ENCODE results near the gene PRKAG2. TPM values are rescaled to one million over a fixed set of nuclear protein-coding genes. Genes with fewer than 3 reads are reported as not detected.

Gene PRKAG2
- total and polyA plus RNA-seq, 2 of the 8 experiments (the other 6 are each of a cell fraction or from before 2014, with no cell fraction given) = 7.5 to 18.1 TPM

GRCh38 chr7:151738925-151739324 lies 138.0 kb downstream of the PRKAG2 start:
- Histone ChIP-seq H3K9ac (replicated peaks in 1 of 4; ENCODE audit: extremely low read depth in 1 of 4, low read depth in 3 of 4, low read length in 3 of 4) (no peak overlapping the region), H4K5ac (ENCODE audit: insufficient read length, low read depth, low read length) (no peak overlapping the region), H4K20me1 (replicated peaks in 1 of 2; ENCODE audit: control insufficient read depth in 1 of 2, insufficient read depth in 2 of 2, low read length in 2 of 2) (no peaks in the 10 kb centered on the region), H2BK120ac (replicated peaks; ENCODE audit: low read depth, low read length) (no peak overlapping the region), H3K79me2 (ENCODE audit: control insufficient read depth in 1 of 2, insufficient read depth in 2 of 2, low read length in 2 of 2) (no peaks in the 10 kb centered on the region), H3K18ac (ENCODE audit: extremely low read depth, low read length) (no peak overlapping the region), H3K4me3 (ENCODE audit: extremely low read depth in 1 of 4, insufficient read depth in 2 of 4, low read depth in 3 of 4, low read length in 4 of 4) (no peak overlapping the region), H2BK5ac (ENCODE audit: low read depth, low read length) (no peak overlapping the region), H3K14ac (ENCODE audit: insufficient read length) (no peak overlapping the region), H3K27me3 (replicated peaks in 1 of 4; ENCODE audit: control insufficient read depth in 3 of 4, extremely low read depth in 1 of 4, insufficient read depth in 3 of 4, low read length in 3 of 4) (no peaks in the 10 kb centered on the region; a peak in 1 of 7 replicates), H3K36me3 (ENCODE audit: control insufficient read depth in 2 of 4, insufficient read depth in 4 of 4, low read length in 3 of 4) (no peaks in the 10 kb centered on the region), H4K91ac (replicated peaks; ENCODE audit: insufficient read length, low read length) (no peak overlapping the region), H2AFZ (ENCODE audit: low read length) (no peak overlapping the region), H2BK15ac (ENCODE audit: low read length) (no peak overlapping the region), H3K4ac (replicated peaks; ENCODE audit: insufficient read length, low read depth, low read length) (no peak overlapping the region), H3K79me1 (ENCODE audit: low read depth, low read length) (no peaks in the 10 kb centered on the region), H2AK5ac (ENCODE audit: low read depth, low read length) (no peak overlapping the region), H2BK12ac (ENCODE audit: low read depth, low read length) (peak overlapping the region; percentile 50; the same call in 1 of the 2 replicates), H3K23ac (ENCODE audit: insufficient read length) (no peak overlapping the region), H2BK20ac (ENCODE audit: low read length) (no peak overlapping the region), H3K27ac (ENCODE audit: low read depth, low read length) (no peak overlapping the region), H3K4me1 (replicated peaks in 1 of 4; ENCODE audit: control insufficient read depth in 3 of 4, insufficient read depth in 4 of 4, low read length in 3 of 4) (peaks cover 11 to 29% (median 15%) of the 10 kb centered on the region in 4 experiments), H3K9me3 (ENCODE audit: insufficient read depth in 2 of 2, low read depth in 1 of 2, low read length in 1 of 2) (peaks cover 4 to 6% of the 10 kb centered on the region in 2 experiments; a peak in 3 of 4 replicates), H3K56ac (replicated peaks; ENCODE audit: insufficient read length, low read depth, low read length) (no peak overlapping the region), H3K4me2 (ENCODE audit: insufficient read depth in 1 of 2, low read depth in 2 of 2, low read length in 2 of 2) (no peak overlapping the region), H3K23me2 (ENCODE audit: low read depth, low read length) (no peaks in the 10 kb centered on the region), H4K8ac (ENCODE audit: extremely low read depth, insufficient read depth, low read length) (no peak overlapping the region)
- DNase-seq (ENCODE audit: low read depth in 1 of 2, low spot score in 2 of 2) (no peak), FAIRE-seq (no peak)
- POLR2A ChIA-PET (ENCODE audit: partially characterized antibody) = no interaction called here
- CTCF ChIA-PET (ENCODE audit: partially characterized antibody) = interaction anchor here (2.1 to 2.6 kb wide), 2 partner anchors 11 to 16 kb away, joined by 6 to 9 read pairs; no protein-coding TSS in a partner anchor
- 79% methylated on average over 10 of the region's 10 CpGs; no CpG with 5 or more reads in 1 of the 2 experiments for WGBS, 2 experiments (ENCODE audit: extremely low coverage in 1 of 2, insufficient coverage in 1 of 2, insufficient read length in 1 of 2, insufficient replicate concordance in 2 of 2, low coverage in 1 of 2, low lambda C conversion rate in 2 of 2, missing lambda C conversion rate in 1 of 2)
- TF ChIP-seq NRF1 (IDR thresholded peaks at IDR 0.05; ENCODE audit: low read depth, low read length) = no peak
- no peak for TF ChIP-seq ASH2L (IDR thresholded peaks at IDR 0.05; ENCODE audit: low read length)
- TF ChIP-seq KDM5A (IDR thresholded peaks at IDR 0.05; ENCODE audit: low read length) = no peak
- no peak for TF ChIP-seq KDM4A (IDR thresholded peaks at IDR 0.05; ENCODE audit: low read depth, low read length, severe bottlenecking)
- no peak for TF ChIP-seq YY1 (IDR thresholded peaks at IDR 0.05; ENCODE audit: low read depth, low read length)
- TF ChIP-seq EP300 (IDR thresholded peaks at IDR 0.05; ENCODE audit: borderline replicate concordance in 1 of 2, low read depth in 2 of 2, low read length in 2 of 2) = no peak
- no peak for TF ChIP-seq CBX5 (IDR thresholded peaks at IDR 0.05; ENCODE audit: low read depth, low read length)
- no peak for TF ChIP-seq SUZ12 (IDR thresholded peaks at IDR 0.05; ENCODE audit: low read length)
- TF ChIP-seq EZH2 (IDR thresholded peaks at IDR 0.05; ENCODE audit: low read depth, low read length, severe bottlenecking) = no peak
- TF ChIP-seq TEAD4 (IDR thresholded peaks at IDR 0.05; ENCODE audit: low read depth, low read length) = no peak
- TF ChIP-seq CREB1 (IDR thresholded peaks at IDR 0.05) = no peak
- no peak for TF ChIP-seq POLR2A (IDR thresholded peaks at IDR 0.05; ENCODE audit: control extremely low read depth in 1 of 2, low read depth in 2 of 2, low read length in 2 of 2)
- no peak for TF ChIP-seq CBX8 (IDR thresholded peaks at IDR 0.05; ENCODE audit: borderline replicate concordance, low read depth, low read length)
- TF ChIP-seq SIRT6 (IDR thresholded peaks at IDR 0.05; ENCODE audit: low read length) = no peak
- TF ChIP-seq NANOG (IDR thresholded peaks at IDR 0.05; ENCODE audit: insufficient read depth, low read depth, low read length, poor library complexity, severe bottlenecking) = no peak
- no peak for TF ChIP-seq BCL11A (IDR thresholded peaks at IDR 0.05; ENCODE audit: low read depth in 2 of 2, low read length in 2 of 2)

Data from H1 (cell line).